Fibroblast of the conjunctiva (primary cell): ENCODE data around the gene CLEC16A.
"Not testable (repeated sequence)": the region's sequence is repeated elsewhere in the genome, so short reads cannot be mapped to it uniquely, and the experiment has no call there.

Experiments used
- DNase-seq: peaks from one replicate; pipeline ENCODE4 v3.0.0-alpha.2; 2010; ENCODE audit warnings: low read depth

CLEC16A gene

GRCh38 chr16:10923650-10924214, 20.6 kb upstream of the CLEC16A start:
- no peak for DNase-seq

GRCh38 chr16:10925285-10925684, 19.1 kb upstream of the CLEC16A start:
- not testable (repeated sequence) for DNase-seq

- no peak for DNase-seq
These were observed 18.3 kb upstream of the CLEC16A start for GRCh38 chr16:10926094-10926493.

GRCh38 chr16:10926867-10927266, 17.5 kb upstream of the CLEC16A start:
- no peak for DNase-seq

- no peak for DNase-seq
These were observed 16.8 kb upstream of the CLEC16A start for GRCh38 chr16:10927497-10928112.

- not testable (repeated sequence) for DNase-seq
These were observed 15.3 kb upstream of the CLEC16A start for GRCh38 chr16:10929097-10929496.

- DNase-seq: no peak
These were observed 14.3 kb upstream of the CLEC16A start for GRCh38 chr16:10929853-10930754.

- DNase-seq: no peak
These were observed 13.6 kb upstream of the CLEC16A start for GRCh38 chr16:10930755-10931093.

- DNase-seq: no peak
These were observed 13.2 kb upstream of the CLEC16A start for GRCh38 chr16:10931134-10931533.

- DNase-seq: no peak
These were observed 12.3 kb upstream of the CLEC16A start for GRCh38 chr16:10931977-10932632.

GRCh38 chr16:10932959-10933710, 11.2 kb upstream of the CLEC16A start:
- DNase-seq: no peak

- DNase-seq: no peak
These were observed 10.5 kb upstream of the CLEC16A start for GRCh38 chr16:10933865-10934264.

GRCh38 chr16:10934325-10935107, 9.8 kb upstream of the CLEC16A start:
- DNase-seq: no peak

- DNase-seq: no peak
These were observed 9.0 kb upstream of the CLEC16A start for GRCh38 chr16:10935226-10935915.

GRCh38 chr16:10936272-10936984, 7.9 kb upstream of the CLEC16A start:
- no peak for DNase-seq

- DNase-seq: no peak
These were observed 7.1 kb upstream of the CLEC16A start for GRCh38 chr16:10937068-10937859.

- DNase-seq: no peak
These were observed 6.0 kb upstream of the CLEC16A start for GRCh38 chr16:10938321-10938720.

- DNase-seq: no peak
These were observed 5.3 kb upstream of the CLEC16A start for GRCh38 chr16:10938796-10939648.
